GM18511 (cell line): ENCODE data around the gene OSBPL1A.
"Not testable (repeated sequence)": the region's sequence is repeated elsewhere in the genome, so short reads cannot be mapped to it uniquely, and the experiment has no call there.

Source experiments
- ATAC-seq: cut with Tn5 transposase; IDR thresholded peaks from one replicate; pipeline ENCODE4 v1.9.1; 2021; ENCODE audit warnings: mild to moderate bottlenecking, moderate library complexity; ENCODE audit not compliant: unreplicated experiment

Gene OSBPL1A

GRCh38 chr18:24189664-24190346 is 207.8 kb downstream of the OSBPL1A start:
- no peak for ATAC-seq

GRCh38 chr18:24189007-24189528 is 208.6 kb downstream of the OSBPL1A start:
- peak; percentile 79 for ATAC-seq

DNA sequence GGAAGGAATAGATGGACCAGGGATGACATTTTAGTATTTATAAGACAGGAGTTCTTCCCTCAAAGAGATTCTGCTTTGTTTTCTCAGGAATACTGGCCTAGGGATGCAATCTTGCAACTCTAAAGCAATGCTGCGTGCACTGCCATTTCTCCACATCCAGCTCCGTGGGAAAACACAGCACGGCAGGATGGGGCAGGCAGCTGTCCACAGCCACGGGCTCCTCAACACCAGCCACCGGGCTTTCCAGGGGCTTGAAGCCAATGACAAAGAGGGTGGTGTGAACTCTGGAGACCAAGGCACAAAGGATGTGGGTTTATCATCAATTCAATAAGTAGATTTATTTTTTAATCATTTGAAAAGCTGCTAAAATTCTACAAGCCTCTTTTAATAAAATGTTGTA is 209.5 kb downstream of the OSBPL1A start:
- ATAC-seq, result no peak

DNA sequence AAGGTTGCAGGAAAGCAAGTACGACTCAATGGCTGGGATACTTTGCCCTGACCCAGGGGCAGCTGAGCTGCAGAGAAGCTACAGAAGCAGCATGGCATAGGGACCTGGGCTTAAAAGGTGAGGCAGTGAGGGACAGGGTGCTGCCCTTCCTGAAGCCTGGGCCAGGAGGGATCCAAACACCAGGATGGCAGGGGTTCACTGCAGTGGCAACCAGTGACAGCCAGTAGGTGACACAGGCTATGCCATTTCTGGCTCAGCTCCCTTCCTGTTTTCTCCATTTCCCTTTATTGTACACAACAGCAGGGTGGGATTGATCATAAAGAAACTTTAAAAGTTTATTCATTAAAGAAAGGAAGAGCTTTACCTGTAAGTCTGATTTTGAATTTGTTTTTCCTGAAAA is 209.9 kb downstream of the OSBPL1A start:
- ATAC-seq, result no peak

- peak; percentile 77 for ATAC-seq
These were observed 210.6 kb downstream of the OSBPL1A start for GRCh38 chr18:24187049-24187448.

DNA sequence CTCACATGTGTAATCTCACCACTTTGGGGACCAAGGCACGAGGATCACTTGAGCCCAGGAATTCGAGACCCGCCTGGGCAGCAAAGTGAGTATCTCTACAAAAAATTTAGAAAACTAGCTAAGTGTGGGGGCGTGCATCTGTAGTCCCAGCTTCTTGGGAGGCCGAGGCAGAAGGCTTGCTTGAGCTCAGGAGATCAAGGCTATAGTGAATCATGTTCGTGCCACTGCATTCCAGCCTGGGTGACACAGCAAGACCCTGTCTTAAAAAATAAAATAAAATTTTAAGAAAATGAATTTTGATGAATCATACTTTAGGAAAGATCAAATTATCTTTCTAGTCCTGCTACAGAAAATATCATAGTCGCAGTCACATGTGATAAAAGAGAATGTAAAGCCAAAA is 211.8 kb downstream of the OSBPL1A start:
- no peak for ATAC-seq

GRCh38 chr18:24181806-24182205 is 215.8 kb downstream of the OSBPL1A start:
- ATAC-seq, result no peak

GRCh38 chr18:24180048-24180447 is 217.6 kb downstream of the OSBPL1A start:
- no peak for ATAC-seq

DNA sequence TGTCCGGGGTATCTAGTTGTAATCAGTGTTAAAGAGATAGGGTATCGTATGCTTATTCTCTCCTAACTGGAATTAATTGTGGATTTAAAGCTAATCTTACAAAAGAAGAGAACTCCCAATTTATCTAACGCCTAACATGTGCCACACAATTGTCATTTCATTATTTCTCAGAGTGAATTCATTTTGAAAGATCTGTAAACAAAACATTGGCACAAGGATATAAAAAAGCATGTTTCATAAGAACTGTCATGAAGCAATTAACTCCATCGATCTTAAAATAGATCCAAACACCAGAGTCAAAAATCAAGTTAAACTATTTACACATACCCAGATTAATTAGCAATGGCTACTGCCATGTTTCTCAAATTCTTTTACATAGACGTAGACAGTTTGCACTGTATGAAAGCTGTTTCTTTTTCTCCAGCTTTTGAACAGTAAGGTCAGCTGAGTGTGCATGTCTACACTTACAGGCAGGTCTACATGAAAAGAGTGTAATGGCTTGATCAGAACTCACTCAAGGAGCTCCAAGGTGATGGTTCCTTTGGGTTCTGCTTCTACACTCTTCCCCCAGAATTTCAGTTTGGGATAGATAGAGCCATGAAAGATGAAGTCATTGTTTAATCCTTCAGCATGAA is 220.0 kb downstream of the OSBPL1A start:
- ATAC-seq, result no peak

DNA sequence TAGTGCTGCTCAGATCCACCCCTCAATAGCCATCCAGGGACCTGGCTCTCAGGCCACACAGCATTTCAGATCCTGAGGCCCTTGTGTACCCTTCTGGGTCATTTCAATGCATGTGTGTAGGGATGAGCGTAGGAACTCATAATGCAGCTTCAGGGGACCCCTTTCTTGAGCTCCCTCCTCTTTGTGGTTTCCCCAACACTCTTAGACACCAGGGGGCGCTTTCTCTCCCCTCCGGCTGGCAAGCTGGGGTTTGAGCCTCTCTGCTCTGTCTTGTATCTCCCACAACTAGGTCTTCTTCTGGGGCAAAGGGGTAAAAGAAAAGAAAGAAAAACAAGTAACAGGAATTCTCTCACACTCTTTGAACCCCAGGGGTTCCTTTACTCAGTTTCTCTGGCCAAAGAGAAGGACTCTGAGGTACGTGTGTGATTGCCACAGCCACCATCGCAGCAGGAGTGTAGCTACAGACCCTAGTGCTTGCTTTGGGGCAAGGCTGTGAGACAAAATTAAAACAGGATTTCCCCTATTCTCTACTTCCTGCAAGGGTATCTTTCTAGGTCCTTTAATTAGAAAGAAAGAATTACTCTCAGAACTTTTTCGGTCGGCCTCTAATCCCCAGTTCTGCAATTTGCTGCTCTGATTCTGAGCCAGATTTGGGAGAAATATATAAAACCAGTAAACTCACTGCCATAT is 220.8 kb downstream of the OSBPL1A start:
- ATAC-seq, result peak; percentile 95

GRCh38 chr18:24173997-24174396 is 223.6 kb downstream of the OSBPL1A start:
- no peak for ATAC-seq

DNA sequence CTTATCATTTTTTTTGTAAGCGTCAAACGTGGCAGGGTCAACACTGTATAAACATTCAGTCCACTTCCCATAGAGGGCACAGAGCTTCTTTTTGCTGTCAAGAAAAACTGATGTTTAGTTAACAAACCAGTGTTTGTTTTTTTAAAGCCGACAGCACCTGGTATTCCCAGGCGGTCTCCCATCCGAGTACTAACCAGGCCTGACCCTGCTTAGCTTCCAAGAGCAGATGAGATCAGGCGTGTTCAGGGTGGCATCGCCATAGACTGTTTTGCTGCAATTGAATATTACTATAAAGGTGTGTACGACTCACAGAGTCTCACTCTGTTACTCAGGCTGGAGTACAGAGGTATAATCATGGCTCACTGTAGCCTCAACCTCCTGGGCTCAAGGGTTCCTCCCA is 227.3 kb downstream of the OSBPL1A start:
- no peak for ATAC-seq

DNA sequence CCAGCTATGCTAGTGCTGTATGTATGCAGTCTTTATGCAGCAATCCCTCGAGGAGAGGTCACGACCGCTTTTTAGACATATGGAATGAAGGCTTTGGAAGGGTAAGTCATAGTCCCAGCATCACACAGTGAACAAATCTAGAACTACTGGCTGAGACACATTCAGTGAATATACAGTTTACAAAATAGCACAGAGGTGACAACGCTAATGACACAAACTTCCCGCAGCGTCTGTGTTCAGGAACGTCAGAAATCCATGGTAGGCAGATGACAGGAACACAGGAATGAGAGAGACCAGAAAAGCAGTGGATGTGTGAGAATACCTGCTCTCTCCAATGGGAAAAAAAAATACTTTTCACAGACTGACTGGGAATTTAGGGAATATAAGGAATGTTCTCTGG is 229.1 kb downstream of the OSBPL1A start:
- no peak for ATAC-seq

DNA sequence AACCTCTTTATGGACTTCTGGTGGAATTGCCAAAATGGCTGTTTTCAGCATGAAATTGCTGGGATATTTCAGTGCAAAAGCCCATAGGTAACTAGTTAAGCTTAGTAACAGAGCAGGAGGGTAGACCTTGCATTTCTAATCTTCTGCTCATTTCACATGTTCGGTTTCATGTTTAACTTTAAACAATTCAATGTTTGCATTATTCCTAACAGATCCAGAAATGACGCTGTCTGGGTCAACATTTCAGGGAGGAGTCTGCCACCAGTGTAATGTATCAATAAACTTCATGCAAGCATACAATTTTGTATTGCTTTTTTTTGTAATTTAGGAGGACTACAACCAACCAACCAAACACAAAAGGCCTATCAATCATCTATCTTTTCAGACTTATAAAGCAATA is 236.3 kb downstream of the OSBPL1A start:
- no peak for ATAC-seq

DNA sequence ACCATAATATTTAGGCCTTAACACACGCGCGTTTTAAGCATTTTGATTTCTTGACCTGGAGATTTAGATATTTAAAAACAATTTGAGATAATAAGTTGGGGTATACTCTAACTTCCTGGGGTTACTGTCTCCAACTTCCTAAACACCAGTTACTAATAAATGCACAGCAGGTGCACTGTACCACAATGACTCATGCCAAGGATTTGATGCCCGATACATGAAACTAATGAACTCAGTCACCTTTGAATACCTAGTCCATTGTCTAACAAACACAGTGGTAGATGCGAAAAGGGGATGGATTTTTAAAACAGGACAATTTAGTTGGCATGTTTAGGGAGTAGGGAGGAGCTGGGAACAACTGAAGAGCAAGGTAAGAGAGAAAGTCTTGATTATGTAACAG is 237.5 kb downstream of the OSBPL1A start:
- no peak for ATAC-seq

GRCh38 chr18:24157855-24158254 is 239.8 kb downstream of the OSBPL1A start:
- no peak for ATAC-seq

DNA sequence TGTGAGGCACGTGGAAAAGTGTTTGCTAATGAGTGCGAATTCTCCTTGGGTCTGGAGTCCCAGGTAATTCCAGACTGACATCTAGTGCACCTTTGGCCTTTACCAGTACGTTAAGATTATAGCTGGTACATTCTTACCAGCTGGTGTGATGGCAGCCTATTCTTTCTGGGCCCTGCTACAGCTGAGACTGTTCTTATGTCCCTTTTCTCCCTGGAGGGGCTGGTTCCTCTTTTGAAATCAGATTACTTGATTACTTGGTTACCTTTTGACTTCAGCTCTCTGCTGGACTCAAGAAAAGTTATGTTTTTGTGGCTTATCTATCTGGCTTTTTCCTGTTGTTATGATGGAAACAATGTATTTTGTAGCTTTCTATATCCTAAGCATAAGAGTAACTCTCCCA is 244.2 kb downstream of the OSBPL1A start:
- ATAC-seq, result no peak

- ATAC-seq, result not testable (repeated sequence)
These were observed 248.0 kb downstream of the OSBPL1A start for GRCh38 chr18:24149591-24149990.

DNA sequence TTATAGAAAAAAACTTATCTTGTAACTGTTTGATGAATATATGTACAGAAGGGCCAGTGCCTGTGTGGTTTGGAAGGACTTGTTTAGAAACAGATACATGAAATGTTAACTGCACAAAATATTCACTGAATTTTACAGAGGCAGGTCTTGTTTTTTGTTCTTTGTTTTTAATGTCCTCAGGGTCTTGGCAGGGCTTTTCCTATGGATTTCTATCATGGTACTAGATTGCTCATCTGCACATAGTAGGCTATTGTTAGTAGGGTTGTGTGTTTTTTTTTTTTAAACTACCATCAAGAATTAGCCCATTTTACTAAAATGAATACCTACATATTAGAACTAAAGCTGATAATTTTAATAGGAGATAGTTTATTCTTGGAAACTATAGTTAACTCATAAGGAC is 255.2 kb downstream of the OSBPL1A start:
- ATAC-seq, result no peak

- no peak for ATAC-seq
These were observed 256.9 kb downstream of the OSBPL1A start for GRCh38 chr18:24140697-24141096.

DNA sequence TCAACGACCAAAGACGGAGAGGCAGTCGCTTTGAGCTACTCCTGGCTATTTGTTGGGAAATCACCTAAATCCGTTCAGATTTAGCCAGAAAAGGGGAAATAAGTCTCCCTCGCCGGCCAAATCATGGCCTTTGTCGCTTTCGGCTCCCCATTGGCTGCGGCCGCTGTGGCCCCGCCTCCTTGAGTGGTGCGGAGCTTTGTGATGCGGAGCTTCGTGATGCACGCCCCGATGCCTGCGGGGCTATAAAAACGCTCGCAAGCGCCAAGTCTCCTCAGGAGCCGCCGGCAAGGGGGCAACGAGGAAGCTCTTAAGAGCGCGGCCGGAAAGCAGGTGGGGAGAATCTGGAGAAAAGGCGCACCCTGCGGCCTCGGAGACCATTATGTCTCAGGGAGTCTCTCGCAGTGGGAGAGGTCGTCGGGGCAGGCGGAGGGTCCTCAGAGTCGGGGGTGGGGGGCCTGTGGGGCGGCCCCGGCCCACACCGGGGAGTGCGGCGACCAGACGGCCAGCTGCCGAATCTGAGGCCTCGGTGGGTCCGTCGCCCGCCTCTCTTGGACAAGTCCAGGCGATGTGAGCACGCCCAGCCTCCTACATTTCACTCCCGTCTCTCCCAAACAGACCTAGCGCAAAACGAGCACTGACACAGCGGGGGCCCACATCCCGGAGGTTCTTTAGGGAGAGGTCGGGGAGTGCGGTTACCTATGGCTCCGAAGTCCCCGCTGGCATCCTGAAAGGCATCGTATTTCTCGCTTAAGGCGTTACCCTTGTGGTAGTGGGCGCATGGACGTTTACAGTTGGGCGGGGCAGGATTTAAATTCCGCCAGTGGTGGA is 258.6 kb downstream of the OSBPL1A start, which contains the start of gene CABYR:
TSS of gene CABYR (plus strand) at position 274 of the 828 bp plus-strand sequence. CDS start 4,053 bp downstream, outside the sequence.
- peak; percentile 95 for ATAC-seq
